ENCODE measurements around the gene NNT.

GRCh38 chr5:43649256-43649655 lies 46.3 kb downstream of the NNT start:
- TF ChIP-seq ZNF24 (IDR thresholded peaks at IDR 0.05), result no peak
- TF ChIP-seq GLI4 (CRISPR knock-in tag; IDR thresholded peaks at IDR 0.05; ENCODE audit: borderline replicate concordance), result no peak
- no peak for TF ChIP-seq HBP1 (CRISPR knock-in tag; IDR thresholded peaks at IDR 0.05; ENCODE audit: low read depth)
- TF ChIP-seq POLR2A (IDR thresholded peaks at IDR 0.05; ENCODE audit: insufficient read depth in 1 of 2, low read depth in 2 of 2, low read length in 2 of 2), result no peak
- TF ChIP-seq ONECUT2 (CRISPR knock-in tag; IDR thresholded peaks at IDR 0.05), result no peak

Measured in HepG2 (cell line).